GM12878 (cell line): ENCODE results near the gene UBXN6. TPM values are rescaled to one million over a fixed set of nuclear protein-coding genes. Genes with fewer than 3 reads are reported as not detected.

Experiments used
- ATAC-seq: fragments of 200-7000 bp; cut with Tn5 transposase; 3 replicates; pipeline ENCODE4 v1.9.1; 2020; ENCODE audit warnings: mild to moderate bottlenecking, moderate library complexity
- BruUV-seq: library from RNA; stranded (reverse); fragments of 400-500 nt; replicated peaks from 2 replicates; lab custom pipeline; 2021; lab: Mats Ljungman, UMichigan
- CTCF ChIA-PET: fragments of 300-600 bp; sonication (Branson Sonifier 250); formaldehyde crosslinking; extraction: SDS; loops from one replicate; lab custom pipeline; 2021; ENCODE audit warnings: inconsistent platforms; lab: Yijun Ruan, JAX
- POLR2A ChIA-PET: fragments of 350-600 bp; formaldehyde crosslinking; extraction: SDS; loops from one replicate; lab custom pipeline; 2021; ENCODE audit warnings: inconsistent platforms; lab: Charles Lee
- RAD21 ChIA-PET: fragments of 300-600 bp; sonication (Branson Sonifier 250); formaldehyde crosslinking; loops from one replicate; lab custom pipeline; 2023; ENCODE audit warnings: antibody characterized with exemption; ENCODE audit not compliant: unreplicated experiment; lab: Charles Lee
- SMC1A ChIA-PET: fragments of 300-600 bp; sonication (Branson Sonifier 250); formaldehyde crosslinking; loops from one replicate; lab custom pipeline; 2023; ENCODE audit not compliant: unreplicated experiment, uncharacterized antibody; lab: Charles Lee
- DNase-seq: peaks from one replicate; pipeline ENCODE4 v3.0.0-alpha.2; 2011; ENCODE audit warnings: low read depth, low spot score
- FAIRE-seq: peaks from 3 replicates; lab custom pipeline; 2011; peaks lifted over from hg19 to GRCh38; lab: Jason Lieb, UNC
- H2AFZ ChIP-seq: 2 replicates; pipeline ENCODE4 v1.6.0; 2011; ENCODE audit warnings: low read depth, low read length, control low read depth; ENCODE audit not compliant: control insufficient read depth
- H3K27ac ChIP-seq: 2 replicates; pipeline ENCODE4 v1.5.1; 2011; ENCODE audit warnings: control low read depth; ENCODE audit not compliant: control insufficient read depth, insufficient read depth
- H3K27me3 ChIP-seq, 2 experiments: replicated peaks in 1 of 2; 2 replicates each; pipeline versions ENCODE4 v1.6.0 to v1.6.1; 2011; ENCODE audit warnings: low read length in 1 of 2; ENCODE audit not compliant: control insufficient read depth in 2 of 2, insufficient read depth in 2 of 2
- H3K36me3 ChIP-seq, 2 experiments: 2 replicates each; pipeline ENCODE4 v1.5.1; 2011; ENCODE audit warnings: low read length in 1 of 2; ENCODE audit not compliant: control insufficient read depth in 2 of 2, insufficient read depth in 2 of 2
- H3K4me1 ChIP-seq: 2 replicates; pipeline ENCODE4 v1.6.1; 2011; ENCODE audit warnings: mild to moderate bottlenecking, low read length, moderate library complexity, mixed read lengths; ENCODE audit not compliant: control insufficient read depth, insufficient read depth
- H3K4me2 ChIP-seq: 2 replicates; pipeline ENCODE4 v1.6.0; 2011; ENCODE audit warnings: control low read depth; ENCODE audit not compliant: control insufficient read depth, insufficient read depth
- H3K4me3 ChIP-seq: fragments of 200-600 bp; sonication (generic); 2 replicates; pipeline ENCODE4 v1.5.1; 2016
- H3K79me2 ChIP-seq: 2 replicates; pipeline ENCODE4 v1.6.0; 2011; ENCODE audit warnings: low read length; ENCODE audit not compliant: control insufficient read depth, insufficient read depth
- H3K9ac ChIP-seq: 2 replicates; pipeline ENCODE4 v1.8.0; 2011; ENCODE audit warnings: low read length, control low read depth, mixed read lengths; ENCODE audit not compliant: control insufficient read depth, insufficient read depth
- H3K9me3 ChIP-seq: replicated peaks from 3 replicates; pipeline ENCODE4 v1.5.1; 2011; ENCODE audit warnings: mild to moderate bottlenecking, low read length; ENCODE audit not compliant: control insufficient read depth, insufficient read depth
- H4K20me1 ChIP-seq: 2 replicates; pipeline ENCODE4 v1.6.0; 2011; ENCODE audit not compliant: control insufficient read depth, insufficient read depth
- CREM ChIP-seq: IDR thresholded peaks from 2 replicates; pipeline ENCODE4 v1.6.1; 2014; ENCODE audit warnings: antibody characterized with exemption, low read depth
- CUX1 ChIP-seq: IDR thresholded peaks from 2 replicates; pipeline ENCODE4 v1.6.1; 2012; ENCODE audit warnings: improper control_type of control experiment, low read depth, low read length; ENCODE audit not compliant: insufficient replicate concordance
- E2F8 ChIP-seq: fragments of 450-650 bp; IDR thresholded peaks from 2 replicates; pipeline ENCODE4 v1.6.1; 2018; ENCODE audit warnings: mild to moderate bottlenecking, low read depth, moderate library complexity; ENCODE audit not compliant: partially characterized antibody
- IKZF2 ChIP-seq, 2 experiments: fragments of 450-650 bp; IDR thresholded peaks; 2 replicates each; pipeline ENCODE4 v1.6.1; 2017; ENCODE audit warnings: mild to moderate bottlenecking in 2 of 2, moderate library complexity in 2 of 2
- IRF5 ChIP-seq: fragments of 450-650 bp; IDR thresholded peaks from 2 replicates; pipeline ENCODE4 v1.6.1; 2017; ENCODE audit warnings: borderline replicate concordance
- NFYA ChIP-seq: IDR thresholded peaks from 2 replicates; pipeline ENCODE4 v1.6.1; 2011; ENCODE audit warnings: low read depth, mild to moderate bottlenecking, low read length, improper control_type of control experiment, borderline replicate concordance
- RB1 ChIP-seq: fragments of 450-650 bp; formaldehyde crosslinking; IDR thresholded peaks from 2 replicates; pipeline ENCODE4 v1.6.1; 2017; ENCODE audit warnings: mild to moderate bottlenecking, borderline replicate concordance
- RELB ChIP-seq: fragments of 450-650 bp; IDR thresholded peaks from 2 replicates; pipeline ENCODE4 v1.6.1; 2017; ENCODE audit warnings: low read depth, mild to moderate bottlenecking, moderate library complexity
- ZNF384 ChIP-seq: IDR thresholded peaks from 2 replicates; pipeline ENCODE4 v1.6.1; 2012; ENCODE audit warnings: low read depth, mild to moderate bottlenecking, low read length, improper control_type of control experiment, borderline replicate concordance
- WGBS: methylation state at CpG from one replicate; pipeline ENCODE4 v1.1.6; 2016; ENCODE audit warnings: low lambda C conversion rate; ENCODE audit not compliant: insufficient replicate concordance, insufficient coverage; ENCODE audit errors: missing lambda C conversion rate; 5-methylcytosine and 5-hydroxymethylcytosine counted together
- in situ Hi-C: fragments of 300-500 bp; cut with MboI; formaldehyde crosslinking; loops from 9 replicates; pipeline ENCODE4 v1.14.3; 2018; ENCODE audit warnings: mixed read lengths
- intact Hi-C: fragments of 100-400 bp; cut with micrococcal nuclease; formaldehyde crosslinking; loops from one replicate; pipeline ENCODE4 v1.14.2; 2022; ENCODE audit not compliant: unreplicated experiment
- polyA plus RNA-seq, 11 experiments: library from polyadenylated mRNA; depleted of rRNA in 4 of 11; unstranded in 6 of 11; stranded (reverse) in 5 of 11; fragments of >200 nt; fragmentation: Nextera tagmentation in 4 of 11; fragmentation: Illumina TruSeq in 1 of 11; extraction: Ambion mirVana in 4 of 11; extraction: Trizol in 1 of 11; gene quantifications; 1 replicate in 1 of 11; 2 replicates in 10 of 11; pipeline versions ENCODE4 v1.2.1 to v1.2.3, GENCODE V29; 2011 to 2016; ENCODE audit warnings: inconsistent platforms in 2 of 11, missing spikeins in 2 of 11, low read depth in 1 of 11
- total RNA-seq, 4 experiments: library from RNA; depleted of rRNA in 3 of 4; stranded (reverse); fragments of >200 nt in 3 of 4; fragmentation: Illumina TruSeq in 1 of 4; extraction: Trizol in 1 of 4; gene quantifications; 2 replicates each; pipeline versions ENCODE4 v1.2.1 to v1.2.3, GENCODE V29; 2013 to 2021

Gene UBXN6
- total and polyA plus RNA-seq, 10 of the 15 experiments (the other 5 are each of a cell fraction or from before 2014, with no cell fraction given) = 0.47 to 50.8 (median 13.0) TPM

- in situ Hi-C loops (no loop called here), intact Hi-C loops (no loop called here)
- BruUV-seq = no TSS peak
- Histone ChIP-seq H3K27me3 (no peaks in the 10 kb centered on the region), H3K36me3 (peaks cover 12 to 14% of the 10 kb centered on the region in 2 experiments; a peak in 3 of 4 replicates), H3K27ac (no peak overlapping the region), H2AFZ (no peak overlapping the region), H4K20me1 (no peaks in the 10 kb centered on the region), H3K79me2 (no peaks in the 10 kb centered on the region), H3K9me3 (no peaks in the 10 kb centered on the region), H3K4me2 (no peak overlapping the region), H3K9ac (no peak overlapping the region), H3K4me3 (no peak overlapping the region), H3K4me1 (no peaks in the 10 kb centered on the region)
- ChIA-PET RAD21 (no interaction called here), POLR2A (interaction anchor here (0.7 kb wide), 1 partner anchor 14 kb away, joined by 3 read pairs; no protein-coding TSS in a partner anchor), SMC1A (no interaction called here), CTCF (interaction anchor here (0.6 kb wide), 1 partner anchor 33 kb away, joined by 4 read pairs; no protein-coding TSS in a partner anchor)
- no peak for FAIRE-seq
- TF ChIP-seq IKZF2 (IDR thresholded peaks at IDR 0.05) (no peak), ZNF384 (no peak), IRF5 (no peak), CREM (no peak), RELB (no peak), RB1 (no peak), NFYA (no peak), E2F8 (no peak), CUX1 (no peak)
- no peak for DNase-seq
- no peak for ATAC-seq
- 98% methylated on average over 29 of the region's 29 CpGs for WGBS
Measured at GRCh38 chr19:4488496-4488895, 30.9 kb upstream of the UBXN6 start.
